DOHH2 (cell line): ENCODE measurements around the gene SOX10.

Source experiments
- H3F3A ChIP-seq: fragments of 200-600 bp; sonication (generic), shearing (Covaris generic); 2 replicates; pipeline ENCODE4 v1.6.0; 2016; ENCODE audit warnings: antibody characterized with exemption, mild to moderate bottlenecking; ENCODE audit not compliant: control insufficient read depth, insufficient read depth
- H3K27ac ChIP-seq: fragments of 200-600 bp; sonication (generic); 2 replicates; pipeline ENCODE4 v1.5.1; 2014; ENCODE audit warnings: low read depth, mild to moderate bottlenecking, low read length, moderate library complexity
- H3K27me3 ChIP-seq: fragments of 200-600 bp; sonication (generic); 2 replicates; pipeline ENCODE4 v1.6.1; 2014; ENCODE audit warnings: mild to moderate bottlenecking, low read length, mixed read lengths; ENCODE audit not compliant: control insufficient read depth
- H3K36me3 ChIP-seq: fragments of 200-600 bp; sonication (generic); 2 replicates; pipeline ENCODE4 v1.6.1; 2014; ENCODE audit warnings: mild to moderate bottlenecking, low read length, moderate library complexity, mixed read lengths; ENCODE audit not compliant: control insufficient read depth
- H3K4me1 ChIP-seq: fragments of 200-600 bp; sonication (generic); 2 replicates; pipeline ENCODE4 v1.6.1; 2014; ENCODE audit warnings: mild to moderate bottlenecking, low read length, mixed read lengths; ENCODE audit not compliant: control insufficient read depth
- H3K4me2 ChIP-seq: fragments of 200-600 bp; sonication (generic); 2 replicates; pipeline ENCODE4 v1.6.0; 2014; ENCODE audit warnings: mild to moderate bottlenecking, low read length, moderate library complexity
- H3K4me3 ChIP-seq: fragments of 200-600 bp; sonication (generic); 2 replicates; pipeline ENCODE4 v1.5.1; 2014; ENCODE audit warnings: mild to moderate bottlenecking, low read length, mixed read lengths
- H3K79me2 ChIP-seq: fragments of 200-600 bp; sonication (generic); 2 replicates; pipeline ENCODE4 v1.6.1; 2014; ENCODE audit warnings: mild to moderate bottlenecking, low read length, mixed read lengths; ENCODE audit not compliant: control insufficient read depth
- H3K9me2 ChIP-seq: fragments of 200-600 bp; sonication (generic); replicated peaks from 2 replicates; pipeline ENCODE4 v1.6.1; 2014; ENCODE audit warnings: mild to moderate bottlenecking, low read length, mixed read lengths; ENCODE audit not compliant: control insufficient read depth
- H3K9me3 ChIP-seq: fragments of 200-600 bp; sonication (generic); 2 replicates; pipeline ENCODE4 v1.6.1; 2014; ENCODE audit warnings: antibody characterized with exemption, low read length, mixed read lengths; ENCODE audit not compliant: control insufficient read depth, insufficient read depth
- H4K20me1 ChIP-seq: fragments of 200-600 bp; sonication (generic); 2 replicates; pipeline ENCODE4 v1.6.0; 2014; ENCODE audit warnings: low read depth, mild to moderate bottlenecking, antibody characterized with exemption, low read length, moderate library complexity; ENCODE audit not compliant: control insufficient read depth, insufficient read depth
- EZH2phosphoT487 ChIP-seq: fragments of 200-600 bp; sonication (generic); IDR thresholded peaks from 2 replicates; pipeline ENCODE4 v1.6.1; 2017; ENCODE audit warnings: borderline replicate concordance, mild to moderate bottlenecking, antibody characterized with exemption, low read length, moderate library complexity, mixed read lengths
- TF ChIP-seq, protein P1 (sequence below): fragments of 200-600 bp; sonication (generic); IDR thresholded peaks from one replicate; pipeline ENCODE4 v1.5.1; 2014; ENCODE audit warnings: antibody characterized with exemption, mild to moderate bottlenecking, low read depth, low read length; ENCODE audit not compliant: poor library complexity, severe bottlenecking

Gene SOX10

DNA sequence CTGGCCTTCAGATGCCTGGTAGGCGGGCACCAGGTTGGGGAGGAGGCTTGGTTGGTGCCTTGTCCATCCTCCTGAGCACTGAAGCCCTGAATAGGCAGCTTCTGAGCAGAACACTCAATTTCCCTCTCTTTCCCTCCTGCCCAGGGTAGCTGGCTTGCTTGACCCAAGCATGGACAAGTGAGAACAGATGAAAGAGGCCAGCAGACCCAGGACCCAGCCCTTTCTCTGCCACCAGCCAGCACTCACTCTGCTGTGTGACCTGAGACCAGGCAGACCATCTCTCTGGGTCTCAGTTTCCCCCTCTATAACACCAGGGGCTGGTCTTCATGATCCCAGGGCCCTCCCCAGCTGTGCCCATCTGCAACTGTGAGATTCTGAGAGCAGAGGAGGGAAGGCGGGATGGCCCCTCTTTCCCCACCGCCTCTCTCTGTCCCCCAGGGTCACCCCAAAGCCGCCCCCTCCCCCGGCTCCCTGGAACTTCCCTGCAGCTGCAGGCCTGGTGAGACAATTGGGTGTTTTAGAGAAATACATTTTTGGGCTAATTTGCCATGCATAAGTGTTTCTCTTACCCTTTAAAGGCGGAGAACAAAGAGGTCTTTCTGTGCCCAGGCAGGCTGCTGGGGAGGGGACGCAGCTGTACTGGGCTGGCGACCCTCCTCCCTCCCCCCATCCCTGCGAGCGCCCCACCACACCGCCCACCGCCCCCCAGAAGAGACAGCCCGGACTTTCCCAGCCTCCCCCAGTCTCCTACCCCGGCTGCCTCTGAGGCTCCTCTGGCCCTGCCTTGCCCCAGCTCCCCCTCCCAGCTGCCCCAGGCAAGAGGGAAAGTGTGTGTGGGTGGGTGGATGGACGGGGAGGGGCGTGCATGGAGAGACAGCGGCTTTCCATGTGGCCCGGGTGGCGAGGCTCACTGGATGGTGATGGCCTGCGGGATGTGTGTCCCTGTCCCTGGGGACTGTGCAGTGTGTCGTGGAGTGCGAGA lies 42.1 kb upstream of the SOX10 start:
- no peaks in the 10 kb centered on the region for H3K79me2 ChIP-seq
- H3K36me3 ChIP-seq: no peaks in the 10 kb centered on the region
- H3K9me2 ChIP-seq: no peaks in the 10 kb centered on the region
- no peaks in the 10 kb centered on the region for H3K4me1 ChIP-seq
- TF ChIP-seq, protein P1, sequence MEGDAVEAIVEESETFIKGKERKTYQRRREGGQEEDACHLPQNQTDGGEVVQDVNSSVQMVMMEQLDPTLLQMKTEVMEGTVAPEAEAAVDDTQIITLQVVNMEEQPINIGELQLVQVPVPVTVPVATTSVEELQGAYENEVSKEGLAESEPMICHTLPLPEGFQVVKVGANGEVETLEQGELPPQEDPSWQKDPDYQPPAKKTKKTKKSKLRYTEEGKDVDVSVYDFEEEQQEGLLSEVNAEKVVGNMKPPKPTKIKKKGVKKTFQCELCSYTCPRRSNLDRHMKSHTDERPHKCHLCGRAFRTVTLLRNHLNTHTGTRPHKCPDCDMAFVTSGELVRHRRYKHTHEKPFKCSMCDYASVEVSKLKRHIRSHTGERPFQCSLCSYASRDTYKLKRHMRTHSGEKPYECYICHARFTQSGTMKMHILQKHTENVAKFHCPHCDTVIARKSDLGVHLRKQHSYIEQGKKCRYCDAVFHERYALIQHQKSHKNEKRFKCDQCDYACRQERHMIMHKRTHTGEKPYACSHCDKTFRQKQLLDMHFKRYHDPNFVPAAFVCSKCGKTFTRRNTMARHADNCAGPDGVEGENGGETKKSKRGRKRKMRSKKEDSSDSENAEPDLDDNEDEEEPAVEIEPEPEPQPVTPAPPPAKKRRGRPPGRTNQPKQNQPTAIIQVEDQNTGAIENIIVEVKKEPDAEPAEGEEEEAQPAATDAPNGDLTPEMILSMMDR: no peak
- no peak for TF ChIP-seq EZH2phosphoT487
- no peaks in the 10 kb centered on the region for H3K27me3 ChIP-seq
- H3K27ac ChIP-seq: no peak overlapping the region
- no peak overlapping the region for H3K4me2 ChIP-seq
- H4K20me1 ChIP-seq: no peaks in the 10 kb centered on the region
- H3K9me3 ChIP-seq: no peaks in the 10 kb centered on the region
- no peak overlapping the region for H3K4me3 ChIP-seq
- no peaks in the 10 kb centered on the region for H3F3A ChIP-seq

DNA sequence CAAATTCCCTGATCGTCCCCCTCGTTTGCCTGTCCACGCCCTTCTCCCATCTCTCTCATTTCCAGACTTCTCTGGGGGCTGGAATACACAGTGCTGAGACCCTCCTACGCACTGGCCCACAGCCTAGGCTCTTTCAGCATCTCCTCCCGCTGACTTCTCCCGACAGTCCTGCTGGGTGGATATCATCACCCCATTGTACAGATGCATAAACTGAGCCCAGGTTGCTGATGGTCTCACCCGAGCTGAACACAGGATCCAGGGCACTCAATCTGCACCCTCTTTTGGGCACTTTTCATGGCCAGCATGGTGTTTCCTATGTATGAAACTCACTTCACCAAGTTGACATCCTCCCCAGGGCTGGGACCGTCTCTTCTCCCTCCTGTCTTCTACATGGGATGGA lies 41.2 kb upstream of the SOX10 start:
- no peaks in the 10 kb centered on the region for H4K20me1 ChIP-seq
- H3K79me2 ChIP-seq: no peaks in the 10 kb centered on the region
- no peaks in the 10 kb centered on the region for H3F3A ChIP-seq
- H3K4me3 ChIP-seq: no peak overlapping the region
- no peaks in the 10 kb centered on the region for H3K36me3 ChIP-seq
- no peak overlapping the region for H3K4me2 ChIP-seq
- H3K9me3 ChIP-seq: no peaks in the 10 kb centered on the region
- no peaks in the 10 kb centered on the region for H3K27me3 ChIP-seq
- H3K9me2 ChIP-seq: no peaks in the 10 kb centered on the region
- H3K27ac ChIP-seq: no peak overlapping the region
- TF ChIP-seq EZH2phosphoT487: no peak
- TF ChIP-seq, protein P1: no peak
- no peaks in the 10 kb centered on the region for H3K4me1 ChIP-seq

DNA sequence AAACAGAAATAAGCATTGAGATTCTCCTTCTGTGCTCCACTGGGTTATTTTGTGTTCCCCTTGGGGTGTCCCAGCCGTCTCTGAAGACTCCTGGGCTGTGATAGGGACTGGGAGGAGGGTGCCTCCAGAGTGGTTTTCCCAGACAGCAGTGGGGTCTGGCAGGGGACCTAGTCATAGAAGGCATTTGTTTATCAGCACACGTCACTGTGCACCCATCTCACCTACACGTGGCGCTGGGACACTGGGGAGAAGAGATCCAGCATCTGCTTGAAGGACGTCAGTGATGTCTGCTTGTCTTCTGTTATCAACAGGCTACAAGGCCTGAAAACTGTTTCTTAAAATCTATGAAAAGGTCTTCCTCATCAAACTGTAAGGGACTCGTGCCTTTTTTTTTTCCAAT lies 38.7 kb upstream of the SOX10 start:
- Histone ChIP-seq H3K4me1 (no peaks in the 10 kb centered on the region), H3K9me2 (no peaks in the 10 kb centered on the region), H3K27me3 (no peaks in the 10 kb centered on the region), H3K27ac (no peak overlapping the region), H3K36me3 (no peaks in the 10 kb centered on the region), H3K9me3 (no peaks in the 10 kb centered on the region), H3F3A (no peaks in the 10 kb centered on the region), H3K4me3 (no peak overlapping the region), H3K79me2 (no peaks in the 10 kb centered on the region), H4K20me1 (no peaks in the 10 kb centered on the region), H3K4me2 (no peak overlapping the region)
- TF ChIP-seq, protein P1: no peak
- TF ChIP-seq EZH2phosphoT487: no peak
